Renal cortex interstitium (tissue), 15 donors: ENCODE data around the gene MFAP1. TPM values are rescaled to one million over a fixed set of nuclear protein-coding genes. Genes with fewer than 3 reads are reported as not detected.
"Not testable (repeated sequence)": the region's sequence is repeated elsewhere in the genome, so short reads cannot be mapped to it uniquely, and the experiment has no call there.

Experiments
- DNase-seq, 11 donors: peaks; one replicate each; pipeline ENCODE4 v3.0.0-alpha.2; 2013; ENCODE audit warnings: low read depth in 9 of 11, low spot score in 4 of 11; ENCODE audit errors: extremely low read depth in 1 of 11
- long read RNA-seq, 16 experiments: transcript quantifications; one replicate each; lab custom pipeline, GENCODE V29; 2026
- polyA plus RNA-seq, 3 donors: library from polyadenylated mRNA; unstranded; fragments of 120-200 nt; gene quantifications; one replicate each; pipeline ENCODE4 v1.2.1, GENCODE V29; 2013; ENCODE audit not compliant: insufficient read length in 3 of 3

The MFAP1 gene, protein sequence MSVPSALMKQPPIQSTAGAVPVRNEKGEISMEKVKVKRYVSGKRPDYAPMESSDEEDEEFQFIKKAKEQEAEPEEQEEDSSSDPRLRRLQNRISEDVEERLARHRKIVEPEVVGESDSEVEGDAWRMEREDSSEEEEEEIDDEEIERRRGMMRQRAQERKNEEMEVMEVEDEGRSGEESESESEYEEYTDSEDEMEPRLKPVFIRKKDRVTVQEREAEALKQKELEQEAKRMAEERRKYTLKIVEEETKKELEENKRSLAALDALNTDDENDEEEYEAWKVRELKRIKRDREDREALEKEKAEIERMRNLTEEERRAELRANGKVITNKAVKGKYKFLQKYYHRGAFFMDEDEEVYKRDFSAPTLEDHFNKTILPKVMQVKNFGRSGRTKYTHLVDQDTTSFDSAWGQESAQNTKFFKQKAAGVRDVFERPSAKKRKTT
- 10 to 100 TPM; 59.0 to 73.7 (median 69.7) TPM for polyA plus RNA-seq
- long read RNA-seq, donor 1, transcript MFAP1-201 (9 exons, 2,155 nt), result major isoform, 8 of 19 reads
- long read RNA-seq, donor 1, partial matches to known transcripts, result 11 of 19 reads
- long read RNA-seq, donor 1, other reads (novel, unspliced or antisense), result 0 of 19 reads
- long read RNA-seq, donor 2, partial matches to known transcripts, result 13 of 18 reads
- long read RNA-seq, donor 2, other reads (novel, unspliced or antisense), result 0 of 18 reads
- long read RNA-seq, donor 3, transcript MFAP1-201 (9 exons, 2,155 nt), result major isoform, 28 of 45 reads
- long read RNA-seq, donor 3, partial matches to known transcripts, result 17 of 45 reads
- long read RNA-seq, donor 3, other reads (novel, unspliced or antisense), result 0 of 45 reads
- long read RNA-seq, donor 4, transcript MFAP1-201 (9 exons, 2,155 nt), result major isoform, 14 of 20 reads
- long read RNA-seq, donor 4, partial matches to known transcripts, result 6 of 20 reads
- long read RNA-seq, donor 4, other reads (novel, unspliced or antisense), result 0 of 20 reads
- long read RNA-seq, donor 5, result 0 reads
- long read RNA-seq, donor 6, transcript MFAP1-201 (9 exons, 2,155 nt), result major isoform, 10 of 22 reads
- long read RNA-seq, donor 6, partial matches to known transcripts, result 12 of 22 reads
- long read RNA-seq, donor 6, other reads (novel, unspliced or antisense), result 0 of 22 reads
- long read RNA-seq, donor 7, transcript MFAP1-201 (9 exons, 2,155 nt), result major isoform, 19 of 41 reads
- long read RNA-seq, donor 7, partial matches to known transcripts, result 21 of 41 reads
- long read RNA-seq, donor 7, other reads (novel, unspliced or antisense), result 0 of 41 reads
- long read RNA-seq, donor 8, result 0 reads
- long read RNA-seq, donor 9, transcript MFAP1-201 (9 exons, 2,155 nt), result major isoform, 12 of 14 reads
- long read RNA-seq, donor 9, partial matches to known transcripts, result 0 of 14 reads
- long read RNA-seq, donor 9, other reads (novel, unspliced or antisense), result 0 of 14 reads
- long read RNA-seq, donor 10, transcript MFAP1-201 (9 exons, 2,155 nt), result major isoform, 12 of 23 reads
- long read RNA-seq, donor 10, partial matches to known transcripts, result 11 of 23 reads
- long read RNA-seq, donor 10, other reads (novel, unspliced or antisense), result 0 of 23 reads
- long read RNA-seq, donor 11, partial matches to known transcripts, result 9 of 13 reads
- long read RNA-seq, donor 11, other reads (novel, unspliced or antisense), result 0 of 13 reads
- long read RNA-seq, donor 12, transcript MFAP1-201 (9 exons, 2,155 nt), result major isoform, 7 of 7 reads
- long read RNA-seq, donor 12, partial matches to known transcripts, result 0 of 7 reads
- long read RNA-seq, donor 12, other reads (novel, unspliced or antisense), result 0 of 7 reads
- long read RNA-seq, donor 13, result 0 reads
- long read RNA-seq, donor 14, transcript MFAP1-201 (9 exons, 2,155 nt), result major isoform, 28 of 40 reads
- long read RNA-seq, donor 14, partial matches to known transcripts, result 12 of 40 reads
- long read RNA-seq, donor 14, other reads (novel, unspliced or antisense), result 0 of 40 reads
- long read RNA-seq, donor 15, transcript MFAP1-201 (9 exons, 2,155 nt), result major isoform, 9 of 9 reads
- long read RNA-seq, donor 15, partial matches to known transcripts, result 0 of 9 reads
- long read RNA-seq, donor 15, other reads (novel, unspliced or antisense), result 0 of 9 reads
- long read RNA-seq, donor 16, transcript MFAP1-201 (9 exons, 2,155 nt), result major isoform, 43 of 80 reads
- long read RNA-seq, donor 16, partial matches to known transcripts, result 37 of 80 reads
- long read RNA-seq, donor 16, other reads (novel, unspliced or antisense), result 0 of 80 reads

DNA sequence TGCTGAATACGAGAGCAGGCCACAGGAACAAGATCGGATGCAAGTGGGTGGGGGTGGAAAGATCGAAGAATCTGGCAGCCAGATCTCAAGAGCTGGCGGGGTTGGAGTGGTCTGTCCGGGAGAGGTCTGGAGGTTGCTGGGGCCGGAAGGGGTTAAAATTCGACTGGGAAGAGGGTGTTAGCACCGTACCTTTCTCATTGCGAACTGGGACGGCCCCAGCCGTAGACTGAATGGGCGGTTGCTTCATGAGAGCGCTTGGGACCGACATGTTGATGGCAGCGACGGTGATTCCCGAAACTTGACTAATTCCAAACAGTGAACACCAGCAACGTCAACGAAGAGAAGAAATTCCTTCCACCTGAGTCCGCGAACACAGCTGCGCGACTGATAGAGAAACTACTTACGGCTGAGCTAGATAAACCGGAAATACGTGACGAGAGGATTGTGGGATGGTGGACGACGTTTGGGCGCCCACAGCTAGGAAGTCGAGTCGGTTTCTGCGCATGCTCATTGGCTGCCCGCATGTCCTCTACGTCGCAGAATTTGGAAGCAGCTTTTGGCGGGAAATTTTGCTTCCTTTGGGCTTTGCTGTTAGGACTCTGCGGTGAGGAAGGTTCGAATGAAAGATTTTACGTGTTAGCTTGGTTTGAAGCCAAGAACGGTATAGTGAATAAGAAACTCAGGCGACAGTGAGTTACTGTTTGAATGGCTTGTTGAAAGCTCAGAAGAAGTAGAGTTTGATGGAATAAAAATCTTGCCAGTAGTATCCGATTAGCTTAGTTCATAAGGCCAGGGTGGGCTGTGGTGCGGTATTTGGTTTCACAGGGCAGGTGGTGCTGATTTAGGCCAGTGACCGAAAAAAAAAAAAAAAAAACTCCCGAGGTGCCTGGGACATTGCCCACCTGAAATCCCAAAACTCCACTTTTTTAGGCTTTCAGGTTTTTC is at the start of gene MFAP1:
Gene MFAP1, minus strand, starts transcription at position 389 of the 945 bp plus-strand sequence. Its CDS starts 121 bp downstream, at position 268.
- DNase-seq, result peak; percentile 88 to 96 (median 91)

DNA sequence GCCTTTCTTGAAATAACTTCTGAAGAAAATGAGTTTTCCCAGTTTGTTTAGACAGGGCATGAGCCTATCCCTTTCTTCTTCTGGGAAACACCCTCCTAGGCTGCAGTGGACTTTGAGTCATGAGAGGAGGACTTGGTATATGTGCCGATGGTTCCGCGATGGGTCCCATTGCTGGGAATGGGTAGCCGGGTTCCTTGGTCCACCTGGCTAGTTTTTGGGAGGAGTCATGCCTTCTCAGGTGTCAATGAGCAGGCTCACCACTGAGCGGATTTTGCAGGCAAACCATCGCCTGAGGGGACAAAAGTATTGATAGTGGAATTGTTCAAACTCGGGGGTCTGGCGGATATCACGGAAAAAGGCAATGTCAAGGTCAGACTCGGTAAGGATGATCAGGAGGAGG is 49.2 kb upstream of the MFAP1 start:
- no peak for DNase-seq

DNA sequence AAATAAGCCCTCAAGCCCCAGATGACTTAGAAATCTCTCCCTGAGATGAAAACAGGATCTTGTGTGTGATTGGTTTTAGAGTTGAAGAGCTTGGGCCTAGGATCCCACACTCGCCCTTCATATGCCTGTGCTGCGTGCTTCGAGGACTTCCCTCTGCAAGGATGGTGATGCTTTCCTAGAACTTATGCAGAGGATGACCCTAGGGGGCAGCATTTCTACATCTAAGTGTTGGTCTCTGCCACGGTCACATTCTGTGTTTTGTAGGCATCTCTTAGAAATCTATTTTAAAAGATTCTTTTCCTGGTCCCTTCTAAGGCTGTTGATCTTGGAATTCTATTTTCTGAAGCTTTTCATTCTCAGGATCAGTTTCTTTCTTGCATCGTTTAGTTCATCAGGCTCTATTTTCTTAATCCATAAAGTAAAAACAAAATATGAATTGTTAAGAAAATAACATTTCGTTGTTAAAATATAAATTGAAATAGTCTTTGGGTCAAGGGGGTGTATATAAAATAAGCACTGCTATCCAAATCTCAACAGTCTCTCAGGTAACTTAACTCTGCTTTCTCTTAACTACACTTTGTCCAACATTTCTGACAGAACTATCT is 48.0 kb upstream of the MFAP1 start:
- peak; percentile 27 to 73 (median 54) for DNase-seq

DNA sequence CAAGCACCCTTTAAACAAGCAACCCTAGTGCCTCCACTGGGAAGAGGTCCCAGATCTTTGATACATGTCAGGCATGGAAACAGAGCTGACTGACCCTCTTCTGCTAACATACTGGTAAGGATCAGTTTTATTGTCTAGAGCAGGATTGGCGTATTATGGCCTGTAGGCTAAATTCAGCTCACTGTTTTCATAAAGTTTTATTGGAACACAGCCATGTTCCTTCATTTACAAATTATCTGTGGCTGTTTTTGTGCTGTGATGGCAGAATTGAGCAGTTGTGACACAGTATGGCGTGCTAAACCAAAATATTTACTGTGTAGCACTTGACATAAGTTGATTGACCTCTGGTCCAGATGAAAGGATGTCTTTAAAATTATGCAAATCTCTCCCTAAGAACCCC is 47.3 kb upstream of the MFAP1 start:
- no peak for DNase-seq

DNA sequence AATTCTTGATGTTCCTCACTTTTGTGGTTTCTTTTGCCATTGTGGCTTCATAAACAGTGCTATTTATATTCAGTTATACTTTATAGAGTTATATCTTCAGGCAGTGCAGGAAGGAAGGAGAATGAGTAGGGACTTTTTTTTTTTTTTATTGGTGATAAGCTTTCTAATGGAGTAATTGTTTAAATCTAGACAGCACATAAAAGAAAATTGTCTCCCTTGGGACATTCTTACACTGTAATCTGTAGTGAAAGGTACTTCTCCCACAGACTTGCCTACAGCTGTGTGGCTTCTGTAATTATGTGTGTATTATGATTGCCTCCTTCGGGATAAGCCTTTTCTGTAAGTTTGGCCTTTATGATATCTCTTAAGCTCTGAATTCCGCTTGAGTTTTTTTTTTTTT is 43.9 kb upstream of the MFAP1 start:
- DNase-seq, result no peak

GRCh38 chr15:43867096-43867495 is 42.6 kb upstream of the MFAP1 start:
- no peak for DNase-seq

DNA sequence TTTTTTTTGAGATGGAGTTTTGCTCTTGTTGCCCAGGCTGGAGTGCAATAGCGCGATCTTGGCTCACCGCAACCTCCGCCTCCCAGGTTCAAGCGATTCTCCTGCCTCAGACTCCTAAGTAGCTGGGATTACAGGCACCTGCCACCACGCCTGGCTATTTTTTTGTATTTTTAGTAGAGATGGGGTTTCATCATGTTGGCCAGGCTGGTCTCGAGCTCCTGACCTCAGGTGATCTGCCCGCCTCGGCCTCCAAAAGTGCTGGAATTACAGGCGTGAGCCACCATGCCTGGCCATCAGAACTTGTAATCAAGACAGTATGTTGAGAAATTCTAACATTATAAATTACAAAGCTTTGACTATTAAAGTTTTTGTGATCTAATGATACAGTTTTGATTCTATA is 42.1 kb upstream of the MFAP1 start:
- DNase-seq, result not testable (repeated sequence)

GRCh38 chr15:43859546-43859945 is 35.1 kb upstream of the MFAP1 start:
- DNase-seq, result no peak

GRCh38 chr15:43854801-43855200 is 30.3 kb upstream of the MFAP1 start:
- DNase-seq, result no peak

DNA sequence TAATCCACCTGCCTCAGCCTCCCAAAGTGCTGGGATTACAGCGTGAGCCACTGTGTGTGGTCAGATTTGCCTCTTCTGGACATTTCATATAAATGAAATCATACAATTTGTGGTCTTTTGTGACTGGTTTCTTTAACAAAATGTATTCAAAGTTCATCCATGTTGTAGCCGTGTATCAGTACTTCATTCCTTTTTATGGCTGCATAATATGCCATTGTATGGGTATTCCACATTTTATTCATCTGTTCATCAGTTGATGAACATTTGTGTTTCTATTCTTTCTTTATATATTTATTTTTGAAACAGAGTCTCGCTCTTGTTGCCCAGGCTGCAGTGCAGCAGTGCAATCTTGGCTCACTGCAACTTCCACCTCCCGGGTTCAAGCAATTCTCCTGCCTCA is 28.1 kb upstream of the MFAP1 start:
- no peak for DNase-seq

- no peak for DNase-seq
These were observed 26.8 kb upstream of the MFAP1 start for GRCh38 chr15:43851251-43851650.

- DNase-seq, result no peak
These were observed 20.9 kb upstream of the MFAP1 start for GRCh38 chr15:43845421-43845820.

- not testable (repeated sequence) for DNase-seq
These were observed 8.0 kb upstream of the MFAP1 start for GRCh38 chr15:43832485-43832884.

DNA sequence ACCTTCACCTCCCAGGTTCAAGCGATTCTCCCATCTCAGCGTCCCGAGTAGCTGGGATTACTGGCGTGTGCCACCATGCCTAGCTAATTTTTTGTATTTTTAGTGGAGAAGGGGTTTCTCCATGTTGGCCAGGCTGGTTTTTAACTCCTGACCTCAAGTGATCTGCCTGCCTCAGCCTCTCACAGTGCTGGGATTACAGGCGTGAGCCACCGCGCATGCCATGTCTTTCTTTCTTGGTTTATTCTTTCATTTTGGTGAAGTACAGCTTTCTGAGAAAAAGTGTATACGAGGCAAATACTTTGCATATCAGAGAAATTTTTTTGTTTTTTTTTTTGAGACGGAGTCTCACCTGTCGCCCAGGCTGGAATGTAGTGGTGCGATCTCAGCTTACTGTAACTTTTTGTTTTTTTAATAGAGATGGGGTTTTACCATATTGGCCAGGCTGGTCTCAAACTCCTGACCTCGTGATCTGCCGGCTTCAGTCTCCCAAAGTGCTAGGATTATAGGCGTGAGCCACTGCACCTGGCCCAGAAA is 7.1 kb upstream of the MFAP1 start:
- DNase-seq, result not testable (repeated sequence)

GRCh38 chr15:43830691-43831275 is 6.3 kb upstream of the MFAP1 start:
- not testable (repeated sequence) for DNase-seq
